NT2/D1 (cell line): ENCODE data around the gene ADGRD1.

Experiments
- SUZ12 ChIP-seq: IDR thresholded peaks from 2 replicates; pipeline ENCODE4 v1.6.1; 2011; ENCODE audit not compliant: insufficient read length, insufficient read depth; ENCODE audit errors: extremely low read depth
- YY1 ChIP-seq: IDR thresholded peaks from 2 replicates; pipeline ENCODE4 v1.6.1; 2011; ENCODE audit not compliant: insufficient read length, insufficient read depth
- ZNF274 ChIP-seq: IDR thresholded peaks from 2 replicates; pipeline ENCODE4 v1.6.1; 2011; ENCODE audit warnings: mild to moderate bottlenecking, low read depth, low read length

DNA sequence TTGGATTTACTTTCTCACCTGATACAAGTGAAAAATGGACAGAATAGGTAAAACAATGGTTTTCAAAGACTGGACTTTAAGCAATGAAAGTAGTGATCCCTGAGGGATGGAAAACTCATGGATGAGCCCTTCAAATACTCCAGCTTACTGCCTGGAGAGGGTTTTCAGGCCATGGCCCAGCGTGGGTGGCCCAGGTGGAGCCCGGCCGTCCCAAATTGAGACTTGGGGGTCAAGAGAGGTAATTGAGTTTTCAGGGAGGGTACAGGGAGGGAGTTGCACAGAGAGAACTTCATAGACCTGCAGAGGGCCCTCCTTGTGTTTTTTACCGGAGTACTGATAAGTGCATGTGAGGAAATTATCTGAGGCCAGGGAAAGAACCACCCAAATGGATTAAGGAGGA is 44.6 kb upstream of the ADGRD1 start:
- no peak for TF ChIP-seq YY1
- no peak for TF ChIP-seq ZNF274
- no peak for TF ChIP-seq SUZ12
